ENCODE data around the gene PKP4.

PKP4 gene

DNA sequence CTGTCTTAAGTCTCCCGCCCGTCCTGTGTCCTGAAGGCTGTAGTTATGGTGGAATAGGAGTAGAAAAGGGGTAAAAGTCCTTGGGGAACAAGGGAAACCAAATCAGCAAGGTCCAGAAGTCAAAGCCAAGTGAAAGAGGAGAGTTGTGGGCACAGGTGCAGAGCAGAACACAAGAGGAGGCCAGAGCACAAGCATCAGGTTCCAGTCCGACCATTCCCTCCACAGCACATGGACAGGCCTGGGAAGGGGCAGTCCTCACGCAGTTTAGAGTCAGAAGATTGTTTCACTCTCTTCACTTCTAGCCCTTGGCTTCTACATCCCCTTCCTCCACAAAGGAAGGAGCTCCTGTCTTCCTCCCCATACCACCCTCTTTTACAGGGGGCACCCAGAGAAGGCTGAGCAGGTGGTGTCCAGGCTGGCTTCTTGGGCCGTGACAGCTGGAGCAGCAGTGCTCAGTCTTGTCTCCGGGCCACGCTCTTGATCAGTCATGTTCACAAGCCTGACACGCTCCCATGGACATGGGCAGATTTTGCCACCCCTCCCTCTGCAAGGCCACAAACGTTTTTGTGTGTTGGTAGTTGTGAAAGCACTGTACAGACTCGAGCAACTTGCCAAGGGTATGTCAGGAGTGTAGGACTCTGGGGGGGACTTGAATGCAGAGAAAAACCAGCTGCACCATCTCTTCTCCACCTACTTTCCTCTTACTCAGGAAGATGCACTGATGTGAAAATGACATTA is 199.9 kb downstream of the PKP4 start:
- no peak for FAIRE-seq
- DNase-seq (ENCODE audit: insufficient read length, low spot score) = no peak
- no peak for TF ChIP-seq POLR2A (IDR thresholded peaks at IDR 0.05; ENCODE audit: low read depth, low read length)

DNA sequence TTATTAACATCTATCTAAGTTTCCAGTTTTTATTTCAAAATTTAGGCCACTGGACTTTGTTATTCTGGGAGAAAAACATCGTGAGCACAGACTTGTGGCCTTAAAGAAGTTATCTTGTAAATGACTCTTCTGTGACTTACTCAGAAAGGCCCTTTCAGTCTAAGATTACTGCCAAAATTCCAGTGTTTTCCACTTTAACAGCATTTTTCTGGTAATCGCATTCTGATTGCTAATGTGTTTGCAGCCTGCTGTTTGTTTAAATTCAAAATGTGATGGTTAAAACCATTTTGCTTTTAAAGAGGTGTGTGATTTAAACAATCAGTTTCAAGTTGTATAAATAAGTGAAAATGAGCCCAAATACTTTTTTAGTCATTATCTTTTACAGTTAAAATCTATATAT is 201.6 kb downstream of the PKP4 start:
- FAIRE-seq (no peak), DNase-seq (ENCODE audit: insufficient read length, low spot score) (no peak)
- TF ChIP-seq POLR2A (IDR thresholded peaks at IDR 0.05; ENCODE audit: low read depth, low read length) = no peak

DNA sequence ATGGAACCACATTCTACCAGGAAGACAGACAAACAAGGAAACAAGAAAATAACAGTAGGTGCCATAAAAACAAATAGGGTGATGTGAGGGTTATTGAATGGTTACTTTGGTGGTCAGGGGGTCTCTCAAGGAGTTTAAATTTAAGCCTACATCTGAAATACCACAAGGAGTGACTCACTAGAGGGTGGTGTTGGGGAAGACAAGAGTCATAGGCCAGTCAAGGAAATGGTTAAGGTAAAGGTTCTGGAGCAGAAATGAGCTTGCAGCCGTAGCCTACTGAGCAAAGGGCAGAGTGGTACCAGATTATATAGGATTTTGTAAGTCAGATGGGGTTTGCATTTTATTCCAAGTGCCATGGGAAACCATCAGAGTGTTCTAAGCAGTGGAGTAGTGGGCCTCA is 202.7 kb downstream of the PKP4 start:
- DNase-seq (ENCODE audit: insufficient read length, low spot score) = no peak
- no peak for FAIRE-seq
- no peak for TF ChIP-seq POLR2A (IDR thresholded peaks at IDR 0.05; ENCODE audit: low read depth, low read length)

DNA sequence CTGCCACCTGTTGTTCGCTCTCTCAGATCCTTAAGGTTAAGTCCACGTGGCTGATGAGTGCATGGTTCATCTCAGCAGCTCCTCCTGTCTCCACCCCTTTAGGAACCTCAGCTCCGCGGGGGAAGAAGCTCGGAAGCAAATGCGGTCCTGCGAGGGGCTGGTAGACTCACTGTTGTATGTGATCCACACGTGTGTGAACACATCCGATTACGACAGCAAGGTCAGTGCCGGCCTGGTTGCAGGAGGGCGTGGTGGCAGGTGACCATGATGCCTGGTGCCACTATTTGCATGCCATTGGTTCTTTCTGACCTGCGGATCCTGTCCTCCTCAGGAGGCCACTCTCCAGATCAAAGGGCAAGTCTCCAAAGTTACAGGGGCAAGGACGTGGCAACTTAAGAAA is 204.5 kb downstream of the PKP4 start:
- no peak for FAIRE-seq
- no peak for TF ChIP-seq POLR2A (IDR thresholded peaks at IDR 0.05; ENCODE audit: low read depth, low read length)
- DNase-seq (ENCODE audit: insufficient read length, low spot score) = no peak

DNA sequence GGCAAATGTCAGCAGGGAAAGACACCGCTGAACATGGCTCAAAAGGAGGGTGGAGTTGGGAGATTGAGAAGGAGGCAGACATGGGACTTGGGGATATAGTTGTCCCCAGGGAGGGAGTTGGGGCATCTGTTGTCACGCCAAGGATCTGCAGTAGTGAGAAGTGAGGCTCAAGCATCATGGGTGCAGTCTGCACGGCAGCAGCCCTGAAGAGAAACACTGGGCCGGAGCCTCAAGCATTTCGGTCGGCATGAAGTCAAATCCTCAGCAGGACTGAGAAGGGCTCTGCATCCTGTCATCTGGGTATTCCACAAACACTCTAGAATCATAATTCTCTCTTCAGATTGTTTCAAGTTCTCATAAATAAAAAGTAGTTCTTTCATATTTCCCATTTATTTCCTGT is 205.7 kb downstream of the PKP4 start:
- TF ChIP-seq POLR2A (IDR thresholded peaks at IDR 0.05; ENCODE audit: low read depth, low read length) = no peak
- DNase-seq (ENCODE audit: insufficient read length, low spot score) = no peak
- no peak for FAIRE-seq

DNA sequence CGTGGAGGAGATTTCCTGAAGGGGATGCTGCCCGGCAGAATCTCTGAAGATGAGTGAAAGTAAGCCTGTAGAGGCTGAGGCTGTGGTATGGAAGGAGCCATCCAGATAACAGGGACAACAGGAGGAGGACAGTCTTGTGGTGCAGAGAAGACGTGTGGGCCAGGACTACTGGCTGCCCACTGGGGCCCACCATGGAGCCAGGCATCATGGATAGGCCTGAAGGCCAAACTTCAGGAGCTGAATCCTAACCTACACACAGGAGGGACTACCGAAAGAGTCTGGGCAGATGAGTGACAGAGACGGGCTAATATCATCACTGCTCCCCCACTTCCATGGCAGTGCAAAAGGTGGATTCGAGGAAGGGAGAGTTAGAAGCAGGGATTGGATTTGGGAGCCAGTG is 207.0 kb downstream of the PKP4 start:
- DNase-seq (ENCODE audit: insufficient read length, low spot score) (no peak), FAIRE-seq (no peak)
- TF ChIP-seq POLR2A (IDR thresholded peaks at IDR 0.05; ENCODE audit: low read depth, low read length) = no peak

DNA sequence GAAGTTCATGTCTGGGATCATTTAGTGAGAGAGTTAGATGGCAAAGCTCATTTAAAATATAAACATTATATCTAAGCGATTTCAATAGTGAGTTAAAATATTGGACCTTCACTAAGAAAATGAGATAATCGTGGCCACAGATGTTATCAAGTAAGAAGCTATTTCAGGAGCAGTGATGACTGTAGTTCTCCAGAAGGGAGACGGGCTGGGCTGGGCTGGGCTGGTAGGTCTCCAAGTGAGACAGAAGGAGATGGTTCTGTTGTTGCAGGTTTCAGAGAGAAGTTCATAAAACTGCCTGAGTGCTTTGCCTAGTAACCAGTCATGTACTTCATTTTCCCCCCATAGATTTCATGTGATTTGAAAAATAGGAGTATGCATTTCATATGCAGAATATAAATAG is 208.2 kb downstream of the PKP4 start:
- FAIRE-seq = no peak
- no peak for DNase-seq (ENCODE audit: insufficient read length, low spot score)
- no peak for TF ChIP-seq POLR2A (IDR thresholded peaks at IDR 0.05; ENCODE audit: low read depth, low read length)

DNA sequence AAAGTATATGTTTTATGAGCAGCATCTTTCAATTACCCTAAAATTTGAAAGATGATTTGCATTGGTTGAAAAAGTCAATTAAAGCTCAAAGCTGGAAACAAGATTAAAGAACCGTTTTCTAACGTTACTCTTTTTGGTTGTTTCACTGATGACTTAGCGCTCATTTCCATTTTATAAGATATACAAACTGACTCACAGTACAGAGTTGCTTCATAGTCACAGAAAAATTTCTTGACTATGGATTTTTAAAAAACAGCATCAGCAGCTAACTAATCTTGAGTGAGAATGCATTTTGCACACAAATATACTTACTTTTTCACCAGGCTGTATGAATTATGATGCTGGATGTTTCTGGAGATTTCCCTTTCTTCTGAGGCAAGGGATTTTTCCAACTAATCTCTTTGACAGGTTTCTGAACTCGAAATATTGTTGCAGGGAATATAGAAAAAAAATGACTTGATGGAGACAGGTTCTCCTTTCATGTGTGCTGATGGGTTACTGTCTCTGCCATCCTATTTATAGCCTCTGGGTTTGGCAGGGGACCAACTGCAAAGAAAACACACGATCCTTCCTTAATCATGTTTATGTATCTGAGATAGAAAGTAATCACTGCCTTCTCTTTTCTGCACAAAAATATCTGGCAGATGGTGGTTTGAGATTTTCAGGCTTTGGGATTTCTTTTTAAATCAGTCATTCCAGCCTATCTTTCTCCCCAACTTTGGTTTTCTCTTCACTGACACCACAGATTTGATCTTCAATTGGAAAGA is 209.0 kb downstream of the PKP4 start:
- no peak for DNase-seq (ENCODE audit: insufficient read length, low spot score)
- no peak for TF ChIP-seq POLR2A (IDR thresholded peaks at IDR 0.05; ENCODE audit: low read depth, low read length)
- FAIRE-seq = no peak

DNA sequence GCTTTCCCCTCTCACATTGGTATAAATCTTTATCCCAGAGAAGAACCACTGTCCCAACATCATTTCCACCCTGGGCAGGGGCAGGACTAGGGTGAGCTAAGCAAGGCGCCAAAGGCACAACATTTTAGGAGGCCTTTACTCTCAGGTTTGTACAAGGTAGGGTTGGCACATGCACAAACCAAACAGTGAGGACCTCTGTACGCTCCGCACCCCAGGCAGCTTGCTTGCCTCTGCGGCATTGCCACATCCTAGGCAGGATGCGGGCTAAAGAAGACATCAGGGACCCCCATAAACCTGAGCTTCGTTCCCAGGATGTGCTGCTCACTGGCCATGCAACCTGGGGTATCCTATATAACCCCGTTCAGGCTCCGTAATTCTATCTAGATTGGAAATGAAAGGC is 210.2 kb downstream of the PKP4 start:
- FAIRE-seq = no peak

DNA sequence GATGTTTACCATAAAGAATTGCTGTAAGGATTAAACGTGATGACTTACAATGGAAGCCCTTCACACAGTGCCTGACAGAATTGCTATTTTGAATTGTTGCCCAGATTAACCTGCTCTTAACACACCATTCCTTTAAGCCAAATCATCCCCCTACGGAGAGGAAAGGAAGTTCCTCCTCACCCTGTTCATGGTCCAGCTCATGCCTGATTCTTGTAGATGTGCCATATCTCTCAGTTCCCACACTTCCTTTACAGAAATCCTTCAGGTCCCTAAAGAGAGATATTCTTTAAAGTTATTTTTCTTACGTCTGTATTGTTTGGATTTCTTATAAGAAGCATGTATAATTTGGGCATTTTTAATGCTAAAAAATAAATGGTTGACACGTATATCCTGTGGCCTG is 210.8 kb downstream of the PKP4 start:
- FAIRE-seq (peak; percentile 53), DNase-seq (ENCODE audit: insufficient read length, low spot score) (peak; percentile 15)
- no peak for TF ChIP-seq POLR2A (IDR thresholded peaks at IDR 0.05; ENCODE audit: low read depth, low read length)

More for the DNA sequence above, 210.2 kb downstream of the PKP4 start:
- TF ChIP-seq POLR2A (IDR thresholded peaks at IDR 0.05; ENCODE audit: low read depth, low read length) = no peak
- DNase-seq (ENCODE audit: insufficient read length, low spot score) = no peak

DNA sequence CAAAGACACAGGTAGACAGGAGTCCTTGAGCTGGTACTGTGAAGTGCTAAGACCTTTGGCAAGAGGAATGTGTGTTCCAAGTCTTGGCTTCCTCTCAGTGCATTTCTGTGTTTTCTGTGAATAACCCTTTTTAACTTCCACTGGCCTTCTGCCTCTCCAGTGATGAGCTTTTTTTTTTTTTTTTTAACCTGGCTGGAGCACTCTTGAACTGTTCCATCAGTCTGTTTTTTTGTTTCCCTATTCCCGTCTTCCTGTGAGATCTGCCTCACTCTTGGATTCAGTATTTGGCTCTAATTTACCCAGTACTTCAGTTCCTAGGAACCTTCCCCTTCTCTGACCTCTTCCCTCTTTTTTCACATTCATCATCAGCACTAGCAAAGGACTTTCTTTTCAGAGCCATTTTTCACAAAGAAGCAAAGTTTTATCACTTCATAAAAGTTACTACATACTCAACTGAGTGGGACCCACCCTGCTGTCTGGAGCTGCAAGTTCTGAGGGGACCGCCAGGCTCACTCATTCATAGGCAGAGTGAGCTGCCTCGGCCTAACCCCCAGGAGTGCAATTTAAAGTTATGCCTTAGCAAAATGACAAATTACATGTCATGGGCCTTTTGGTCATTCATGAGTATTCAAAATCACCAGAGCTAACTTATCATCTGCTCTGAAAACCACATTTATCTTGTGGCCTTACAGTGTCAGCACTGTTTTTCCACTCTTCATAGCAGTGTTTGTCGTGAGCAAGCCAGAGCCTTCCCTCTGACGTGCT is 211.4 kb downstream of the PKP4 start:
- FAIRE-seq = no peak
- no peak for DNase-seq (ENCODE audit: insufficient read length, low spot score)
- TF ChIP-seq POLR2A (IDR thresholded peaks at IDR 0.05; ENCODE audit: low read depth, low read length) = no peak

DNA sequence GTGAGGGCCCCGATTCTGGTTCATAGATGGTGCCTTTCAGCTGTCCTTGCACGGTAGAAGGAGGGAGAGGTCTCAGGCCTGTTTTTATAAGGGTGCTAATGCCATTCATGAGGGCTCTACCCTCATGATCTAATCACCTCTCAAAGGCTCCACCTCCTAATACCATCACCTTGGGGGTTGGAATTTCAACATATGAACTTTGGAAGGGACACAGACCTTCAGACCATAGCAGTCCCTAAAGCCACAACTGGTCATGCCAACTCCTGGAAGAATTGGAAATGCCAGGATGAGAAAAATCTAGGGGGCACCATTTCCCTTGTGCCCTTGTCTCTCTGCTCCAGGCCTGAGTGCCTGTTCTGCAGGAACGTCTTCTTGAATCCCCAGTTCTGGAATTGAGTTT is 213.5 kb downstream of the PKP4 start:
- no peak for DNase-seq (ENCODE audit: insufficient read length, low spot score)
- TF ChIP-seq POLR2A (IDR thresholded peaks at IDR 0.05; ENCODE audit: low read depth, low read length) = no peak
- no peak for FAIRE-seq

DNA sequence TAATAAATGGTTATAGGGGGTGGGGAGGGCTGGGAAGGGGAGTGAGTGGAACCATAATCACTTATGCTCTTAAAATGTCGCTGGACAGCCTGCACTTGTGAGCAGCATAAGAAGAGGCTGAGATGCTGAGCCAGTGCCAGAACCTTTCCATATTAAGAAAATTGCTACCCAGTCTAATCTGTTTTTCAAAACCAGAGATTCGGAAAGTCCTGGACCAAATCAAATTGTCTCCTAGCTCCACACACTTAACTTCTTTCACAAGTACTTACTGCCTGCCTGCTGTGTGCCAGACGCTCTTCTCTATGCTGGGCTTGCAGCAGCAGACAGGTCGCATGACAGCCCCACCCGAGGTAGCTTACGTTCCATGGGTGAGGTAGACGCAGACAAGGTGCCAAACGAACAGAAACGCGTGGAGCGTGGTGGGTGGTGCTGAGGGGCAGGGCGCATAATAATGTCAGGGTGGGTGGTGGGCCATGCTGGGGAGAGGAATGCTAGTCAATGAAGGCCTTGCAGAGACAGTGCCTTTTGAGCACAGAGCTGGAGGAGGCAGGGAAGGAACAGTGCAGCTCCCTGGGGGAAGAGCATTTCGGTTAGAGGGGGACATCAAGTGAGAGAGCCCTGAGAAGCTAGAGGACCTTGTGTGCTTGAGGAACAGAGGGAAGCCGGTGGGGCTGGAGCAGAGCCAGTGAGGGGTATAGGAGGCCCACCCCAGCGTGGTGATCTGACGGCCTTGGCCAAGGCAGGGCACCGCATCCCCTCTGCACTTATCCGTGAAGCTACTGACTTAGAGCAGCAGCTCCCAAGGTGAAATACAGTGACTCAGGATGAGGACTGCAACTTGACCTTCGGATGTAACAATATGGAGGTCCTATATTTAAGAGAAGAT is 214.9 kb downstream of the PKP4 start:
- FAIRE-seq = no peak
- no peak for TF ChIP-seq POLR2A (IDR thresholded peaks at IDR 0.05; ENCODE audit: low read depth, low read length)

More for the DNA sequence above, 214.9 kb downstream of the PKP4 start:
- no peak for DNase-seq (ENCODE audit: insufficient read length, low spot score)

All from H54 (cell line).